Thyroid gland (tissue), 4 donors: Measurements from ENCODE around the gene PI16. TPM values are rescaled to one million over a fixed set of nuclear protein-coding genes. Genes with fewer than 3 reads are reported as not detected.

Experiments used
- DNase-seq, 2 donors: peaks; one replicate each; pipeline ENCODE4 v3.0.0-alpha.2; 2019
- H3K27ac ChIP-seq, 3 donors: fragments of 200-600 bp; sonication (generic); 1 replicate in 2 of 3; 2 replicates in 1 of 3; pipeline ENCODE4 v1.5.1; 2016 to 2019; ENCODE audit warnings: mild to moderate bottlenecking in 1 of 3, moderate library complexity in 1 of 3
- H3K27me3 ChIP-seq: fragments of 200-600 bp; sonication (generic); one replicate; pipeline ENCODE4 v1.5.1; 2019
- H3K36me3 ChIP-seq, 2 donors: fragments of 200-600 bp; sonication (generic); one replicate each; pipeline ENCODE4 v1.5.1; 2016 to 2019
- H3K4me1 ChIP-seq, 2 donors: fragments of 200-600 bp; sonication (generic); one replicate each; pipeline ENCODE4 v1.5.1; 2017 to 2019
- H3K4me3 ChIP-seq, 3 donors: fragments of 200-600 bp; sonication (generic); replicated peaks in 1 of 3; 1 replicate in 2 of 3; 2 replicates in 1 of 3; pipeline ENCODE4 v1.5.1; 2016; ENCODE audit warnings: mild to moderate bottlenecking in 1 of 3
- H3K9me3 ChIP-seq: fragments of 200-600 bp; sonication (generic); one replicate; pipeline ENCODE4 v1.5.1; 2017
- POLR2A ChIP-seq, 2 donors: fragments of 450-650 bp; IDR thresholded peaks; one replicate each; pipeline ENCODE4 v1.6.1; 2017; ENCODE audit warnings: antibody characterized with exemption in 2 of 2, mild to moderate bottlenecking in 2 of 2, moderate library complexity in 1 of 2
- WGBS, 2 donors: methylation state at CpG; one replicate each; pipeline ENCODE4 v1.1.5; 2017; 5-methylcytosine and 5-hydroxymethylcytosine counted together
- intact Hi-C: fragments of 100-400 bp; cut with DNase I; formaldehyde crosslinking; loops from one replicate; pipeline ENCODE4 v1.15.1; 2023
- total RNA-seq, 4 donors: library from RNA; depleted of rRNA; stranded (reverse); fragments of >200 nt; gene quantifications; one replicate each; pipeline ENCODE4 v1.2.3, GENCODE V29; 2016
- TF ChIP-seq, protein P1 (sequence below), 6 experiments: fragments of 200-600 bp in 3 of 6; fragments of 450-650 bp in 3 of 6; sonication (generic) in 3 of 6; IDR thresholded peaks; one replicate each; pipeline ENCODE4 v1.5.1; 2016 to 2019; ENCODE audit warnings: antibody characterized with exemption in 6 of 6, mild to moderate bottlenecking in 2 of 6, inconsistent platforms in 1 of 6, moderate library complexity in 1 of 6

Gene PI16
- total RNA-seq, 4 donors from 2014 or later, result 5.1 to 22.9 (median 9.1) TPM

DNA sequence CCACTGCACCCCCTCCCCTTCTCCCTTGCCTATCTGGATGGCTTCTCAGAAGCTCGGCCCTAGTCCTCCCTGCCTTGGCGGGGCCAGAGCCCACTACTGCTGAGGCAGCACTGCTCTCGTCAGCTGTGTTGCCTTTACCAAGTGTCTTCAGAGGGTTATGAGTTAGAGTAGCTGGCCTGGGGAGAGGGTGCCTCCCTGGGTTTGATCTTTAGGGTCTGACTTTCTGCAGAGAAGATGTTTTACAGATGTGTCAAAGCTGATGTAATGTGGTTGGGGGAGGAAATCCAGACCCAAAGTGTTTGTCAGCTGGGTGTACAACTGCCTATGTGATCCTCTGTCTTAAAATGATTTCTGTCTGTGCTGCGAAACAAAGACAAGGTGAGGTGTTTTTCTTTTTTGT is 30.4 kb upstream of the PI16 start:
- intact Hi-C loops, result no loop called here
- WGBS, 2 donors, result 88 to 94% methylated on average over 4 of the region's 4 CpGs
- peaks cover 7 to 13% of the 10 kb centered on the region in 2 donors for H3K36me3 ChIP-seq
- DNase-seq, result no peak
- H3K9me3 ChIP-seq, result no peaks in the 10 kb centered on the region
- no peak overlapping the region for H3K4me3 ChIP-seq
- H3K27ac ChIP-seq, result no peak overlapping the region
- H3K27me3 ChIP-seq, result no peaks in the 10 kb centered on the region
- no peak for TF ChIP-seq POLR2A (IDR thresholded peaks at IDR 0.05)
- TF ChIP-seq, protein P1, sequence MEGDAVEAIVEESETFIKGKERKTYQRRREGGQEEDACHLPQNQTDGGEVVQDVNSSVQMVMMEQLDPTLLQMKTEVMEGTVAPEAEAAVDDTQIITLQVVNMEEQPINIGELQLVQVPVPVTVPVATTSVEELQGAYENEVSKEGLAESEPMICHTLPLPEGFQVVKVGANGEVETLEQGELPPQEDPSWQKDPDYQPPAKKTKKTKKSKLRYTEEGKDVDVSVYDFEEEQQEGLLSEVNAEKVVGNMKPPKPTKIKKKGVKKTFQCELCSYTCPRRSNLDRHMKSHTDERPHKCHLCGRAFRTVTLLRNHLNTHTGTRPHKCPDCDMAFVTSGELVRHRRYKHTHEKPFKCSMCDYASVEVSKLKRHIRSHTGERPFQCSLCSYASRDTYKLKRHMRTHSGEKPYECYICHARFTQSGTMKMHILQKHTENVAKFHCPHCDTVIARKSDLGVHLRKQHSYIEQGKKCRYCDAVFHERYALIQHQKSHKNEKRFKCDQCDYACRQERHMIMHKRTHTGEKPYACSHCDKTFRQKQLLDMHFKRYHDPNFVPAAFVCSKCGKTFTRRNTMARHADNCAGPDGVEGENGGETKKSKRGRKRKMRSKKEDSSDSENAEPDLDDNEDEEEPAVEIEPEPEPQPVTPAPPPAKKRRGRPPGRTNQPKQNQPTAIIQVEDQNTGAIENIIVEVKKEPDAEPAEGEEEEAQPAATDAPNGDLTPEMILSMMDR (IDR thresholded peaks at IDR 0.05), result no peak
- peaks cover 10 to 31% of the 10 kb centered on the region in 2 donors for H3K4me1 ChIP-seq

DNA sequence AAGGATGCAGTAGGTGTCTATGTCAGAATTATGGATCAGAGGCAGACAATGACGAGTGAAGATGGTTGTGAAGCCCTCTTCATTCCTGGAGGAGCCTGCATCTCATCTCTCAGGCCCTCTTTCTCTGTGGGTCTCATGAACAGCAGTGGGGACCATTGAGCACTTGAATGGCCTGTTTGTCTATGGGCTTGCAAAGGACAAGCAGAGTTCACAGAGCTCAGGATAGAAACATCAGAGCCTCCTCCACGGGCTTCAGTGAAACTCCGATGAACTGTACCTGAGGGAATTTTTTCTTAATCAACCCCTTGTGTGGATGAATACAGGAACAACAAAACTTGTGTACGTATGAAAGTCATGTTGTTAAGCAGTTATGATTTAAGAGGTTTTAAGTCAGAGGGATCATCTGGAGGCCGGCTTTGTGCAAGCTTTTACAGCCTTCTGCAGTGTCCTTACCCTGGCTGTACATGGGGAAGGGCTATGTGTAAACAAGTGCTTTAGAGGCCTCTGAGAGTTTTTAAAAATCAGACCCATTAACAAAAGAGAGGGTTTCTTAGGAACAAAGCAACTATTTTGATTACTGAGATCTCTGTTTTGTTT is 29.7 kb upstream of the PI16 start:
- peak overlapping the region in 1 of 3 donors; percentile 57 for H3K27ac ChIP-seq

DNA sequence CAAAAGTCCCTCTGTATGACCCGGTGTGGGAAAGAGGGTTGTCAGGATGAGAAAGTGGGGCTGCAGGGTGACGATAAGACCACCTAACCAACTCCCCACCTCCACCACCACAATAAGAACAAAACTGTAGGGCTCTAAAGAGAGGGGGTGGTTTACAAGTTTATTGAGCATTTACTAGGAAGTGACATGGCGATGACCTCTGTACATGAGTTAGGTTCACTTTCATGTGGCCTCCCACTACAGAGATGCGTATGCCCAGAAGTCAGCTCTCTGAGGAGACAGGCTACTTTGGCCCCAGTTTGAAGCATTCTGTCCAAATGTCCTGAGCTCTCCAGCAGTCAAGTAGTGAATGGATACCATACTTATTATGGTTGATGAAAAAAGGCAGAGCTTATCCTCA is 28.7 kb upstream of the PI16 start:
- Histone ChIP-seq H3K36me3 (peaks cover 7 to 9% of the 10 kb centered on the region in 2 donors), H3K27ac (peak overlapping the region in 2 of 3 donors; percentile 18 to 57), H3K27me3 (no peaks in the 10 kb centered on the region), H3K4me1 (peaks cover 10 to 27% of the 10 kb centered on the region in 2 donors), H3K4me3 (no peak overlapping the region), H3K9me3 (no peaks in the 10 kb centered on the region)
- intact Hi-C loops, result no loop called here
- WGBS, 2 donors, result 95 to 96% methylated on average over 4 of the region's 4 CpGs
- DNase-seq, result no peak
- TF ChIP-seq POLR2A (IDR thresholded peaks at IDR 0.05), result no peak
- TF ChIP-seq, protein P1 (IDR thresholded peaks at IDR 0.05), result no peak

More for the DNA sequence above, 29.7 kb upstream of the PI16 start:
- H3K4me1 ChIP-seq, result peaks cover 10 to 27% of the 10 kb centered on the region in 2 donors
- 78% methylated on average over 5 of the region's 5 CpGs for WGBS, 2 donors
- no peak for DNase-seq
- peaks cover 7 to 12% of the 10 kb centered on the region in 2 donors for H3K36me3 ChIP-seq
- no peak for TF ChIP-seq POLR2A (IDR thresholded peaks at IDR 0.05)
- TF ChIP-seq, protein P1 (IDR thresholded peaks at IDR 0.05), result no peak
- H3K4me3 ChIP-seq, result no peak overlapping the region
- no peaks in the 10 kb centered on the region for H3K9me3 ChIP-seq
- H3K27me3 ChIP-seq, result no peaks in the 10 kb centered on the region
- intact Hi-C loops, result no loop called here

DNA sequence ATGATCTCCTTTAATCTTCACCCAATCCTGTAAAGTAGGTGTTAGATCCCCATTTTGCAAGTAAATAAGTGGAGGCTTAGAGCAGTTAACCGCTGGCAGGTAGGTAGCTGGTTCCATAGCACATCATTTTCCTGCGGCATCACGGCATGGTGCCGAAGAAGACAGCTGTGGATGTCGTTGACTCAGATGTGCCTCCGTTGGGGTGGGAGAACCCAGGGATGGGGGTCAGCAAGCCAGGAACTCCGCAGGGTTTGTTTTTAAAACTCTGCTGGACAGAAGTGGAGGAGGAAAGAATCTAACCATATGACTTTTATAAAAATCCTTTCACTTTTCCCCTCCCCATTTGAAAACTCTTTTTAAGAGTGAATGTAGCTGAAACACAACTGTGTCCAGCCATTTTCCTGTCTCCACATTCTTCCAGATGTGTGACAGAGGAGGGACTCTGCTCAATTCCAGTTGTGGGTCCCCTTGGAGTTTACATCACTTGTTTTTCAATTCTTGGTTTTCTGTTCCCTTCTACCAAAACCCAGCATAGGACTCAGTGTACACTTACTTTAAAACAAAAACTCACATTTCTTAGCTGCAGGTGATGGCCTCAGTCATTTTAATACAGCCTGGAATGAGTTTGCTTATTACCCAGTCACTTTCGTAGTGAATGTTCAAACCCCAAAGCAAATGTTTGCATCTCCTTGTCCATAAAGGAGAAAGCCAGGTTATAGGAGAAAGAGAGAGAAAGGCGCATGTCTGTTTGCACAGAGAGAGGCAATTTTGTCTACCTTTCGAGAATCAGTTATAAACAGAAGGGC is 27.6 kb upstream of the PI16 start:
- peaks cover 10 to 27% of the 10 kb centered on the region in 2 donors for H3K4me1 ChIP-seq
- no peak overlapping the region for H3K4me3 ChIP-seq
- TF ChIP-seq, protein P1 (IDR thresholded peaks at IDR 0.05), result no peak
- TF ChIP-seq POLR2A (IDR thresholded peaks at IDR 0.05), result no peak
- H3K36me3 ChIP-seq, result peaks cover 7 to 9% of the 10 kb centered on the region in 2 donors
- intact Hi-C loops, result no loop called here
- peak overlapping the region in 2 of 3 donors; percentile 36 to 65 for H3K27ac ChIP-seq
- no peaks in the 10 kb centered on the region for H3K27me3 ChIP-seq
- DNase-seq, result no peak
- no peaks in the 10 kb centered on the region for H3K9me3 ChIP-seq
- 62 to 66% methylated on average over 10 of the region's 10 CpGs for WGBS, 2 donors
